Mucosa of gallbladder (tissue), 1 donor: ENCODE data around the gene TOGARAM2. TPM values are rescaled to one million over a fixed set of nuclear protein-coding genes. Genes with fewer than 3 reads are reported as not detected.

Experiments
- DNase-seq: peaks from one replicate; pipeline ENCODE4 v3.0.0-alpha.2; 2020; ENCODE audit warnings: low spot score
- total RNA-seq: library from RNA; stranded (reverse); gene quantifications from one replicate; pipeline ENCODE4 v1.2.1, GENCODE V29; 2021
- donor health status: DM: no; HTN: no; CAD: no.

TOGARAM2 gene
- total RNA-seq, 1 donor from 2014 or later: 3.5 TPM

DNA sequence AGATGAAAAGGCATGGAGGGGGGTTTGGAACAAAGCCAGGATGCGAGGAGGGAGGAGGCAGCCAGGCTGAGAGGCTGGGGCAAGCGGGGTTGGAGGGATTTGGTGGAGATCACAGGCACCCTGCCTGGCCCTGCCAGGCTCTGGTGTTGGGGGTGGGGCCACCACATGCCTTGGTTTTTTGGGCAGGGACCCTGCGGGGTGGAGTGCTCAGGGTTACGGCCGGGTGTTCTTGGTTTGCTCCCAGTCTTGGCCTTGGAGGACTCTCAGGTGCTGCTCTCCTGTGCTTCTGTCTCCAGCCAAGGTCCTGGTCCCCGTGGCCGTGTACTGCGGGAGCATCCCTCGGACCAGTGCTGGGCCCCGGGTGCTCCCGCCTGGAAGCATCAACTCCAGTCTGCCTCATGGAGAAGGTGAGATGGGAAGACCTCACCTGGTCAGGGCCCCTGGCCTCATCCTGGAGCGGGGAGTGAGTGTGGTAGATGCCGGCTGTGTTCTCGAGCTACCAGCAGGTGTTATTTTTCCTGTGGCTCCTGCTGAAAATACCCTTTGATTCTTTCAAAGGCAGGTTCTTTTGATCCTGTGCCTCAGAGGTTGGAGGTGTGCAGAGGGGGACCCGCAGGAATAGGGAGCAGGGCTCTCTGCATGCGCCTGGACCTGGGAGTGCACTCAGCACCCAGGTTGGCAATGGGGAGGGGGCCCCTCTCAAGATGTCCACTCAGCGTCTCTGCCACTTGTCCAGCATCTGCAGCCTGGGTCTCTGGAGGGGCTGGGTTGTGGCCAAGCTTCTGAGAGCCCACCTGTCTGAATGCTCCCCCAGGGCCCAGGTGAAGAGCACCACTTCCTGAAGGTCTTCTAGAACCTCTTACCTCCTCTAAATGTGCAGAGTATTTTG is 17.0 kb downstream of the TOGARAM2 start:
- no peak for DNase-seq

DNA sequence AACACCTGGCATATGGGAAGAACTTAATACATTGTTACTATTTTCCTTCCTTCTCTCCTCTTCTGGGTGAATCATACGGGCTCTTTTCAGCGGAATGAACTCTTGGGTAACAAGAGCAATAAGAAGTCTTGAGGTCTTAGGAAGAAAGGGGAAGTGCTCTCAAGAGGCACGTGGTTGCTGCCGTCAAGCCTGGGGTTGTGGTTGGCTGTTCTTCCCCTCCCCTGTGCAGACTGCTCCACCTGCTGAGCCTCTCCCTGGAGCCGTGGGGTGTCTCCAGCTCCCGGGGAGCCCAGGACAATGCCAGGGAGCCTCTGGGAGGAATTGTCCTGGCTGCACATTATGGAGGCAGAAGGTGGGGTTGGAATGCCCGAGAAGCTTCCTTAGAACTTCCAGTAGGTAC is 19.4 kb downstream of the TOGARAM2 start:
- DNase-seq: peak; percentile 53

DNA sequence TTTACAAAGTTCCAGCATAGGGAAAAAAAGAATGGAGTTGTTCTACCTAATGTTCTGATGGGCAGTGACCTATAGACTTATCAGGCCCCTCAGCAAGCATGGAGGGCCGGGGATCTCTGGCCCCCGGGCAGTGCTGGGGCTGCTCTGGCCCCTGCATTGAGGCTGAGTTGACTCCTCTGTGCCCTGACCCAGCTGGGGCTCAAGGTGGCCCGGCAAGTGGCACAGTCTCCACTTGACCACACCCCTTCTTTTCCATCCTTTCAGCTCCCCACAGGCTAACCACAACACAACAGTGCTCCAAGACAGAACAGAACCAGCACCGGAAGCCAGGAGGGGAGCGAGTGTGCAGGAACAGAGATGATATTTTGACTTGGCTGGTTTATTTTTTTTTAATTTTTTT is 19.9 kb downstream of the TOGARAM2 start:
- no peak for DNase-seq

DNA sequence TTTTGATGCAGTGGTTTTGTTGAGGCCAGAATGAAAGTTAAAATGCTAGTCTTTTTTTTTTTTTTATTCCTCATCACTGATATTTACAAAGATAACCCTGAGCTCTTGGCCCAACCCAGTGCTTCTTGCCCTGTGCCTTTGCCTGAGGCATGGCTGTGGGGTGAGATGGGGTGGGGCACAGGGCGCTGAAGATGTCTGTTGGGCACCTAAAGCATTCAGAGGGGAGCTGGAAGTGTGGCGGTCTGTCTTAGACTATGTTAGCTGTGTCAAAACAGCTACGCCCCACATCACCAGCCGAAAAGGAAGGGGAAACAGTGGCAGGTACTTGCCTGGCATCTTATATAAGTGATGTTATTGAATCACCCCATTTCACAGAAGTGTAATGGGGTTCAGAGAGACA is 20.7 kb downstream of the TOGARAM2 start:
- DNase-seq: no peak

DNA sequence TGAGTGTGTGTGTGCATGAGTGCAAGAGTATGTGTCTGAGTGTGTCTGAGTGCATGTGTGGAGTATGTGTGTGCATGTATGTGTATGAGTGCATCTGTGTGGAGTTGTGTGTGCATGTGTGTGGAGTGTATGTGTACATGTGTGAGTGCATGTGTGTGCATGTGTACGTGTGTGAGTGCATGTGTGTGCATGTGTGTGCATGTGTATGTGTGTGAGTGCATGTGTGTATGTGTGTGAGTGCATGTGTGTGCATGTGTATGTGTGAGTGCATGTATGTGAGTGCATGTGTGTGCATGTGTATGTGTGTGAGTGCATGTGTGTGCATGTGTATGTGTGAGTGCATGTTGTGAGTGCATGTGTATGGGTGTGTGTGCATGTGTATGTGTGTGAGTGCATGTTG is 23.7 kb downstream of the TOGARAM2 start:
- no peak for DNase-seq

DNA sequence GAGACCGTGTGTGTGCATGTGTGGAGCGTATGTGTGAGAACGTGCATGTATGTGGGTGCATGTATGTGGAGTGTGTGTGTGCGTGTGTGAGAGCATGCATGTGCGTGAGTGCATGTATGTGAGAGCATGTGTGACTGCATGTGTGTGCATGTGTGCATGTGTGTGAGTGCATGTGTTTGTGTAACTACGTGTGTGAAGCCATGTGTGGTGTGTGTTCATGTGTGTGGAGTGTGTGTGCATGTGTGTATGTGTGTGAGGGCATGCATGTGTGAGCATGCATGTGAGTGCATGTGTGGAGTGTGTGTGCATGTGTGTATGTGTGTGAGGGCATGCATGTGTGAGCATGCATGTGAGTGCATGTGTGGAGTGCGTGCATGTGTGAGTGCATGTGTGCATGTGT is 24.2 kb downstream of the TOGARAM2 start:
- DNase-seq: no peak

DNA sequence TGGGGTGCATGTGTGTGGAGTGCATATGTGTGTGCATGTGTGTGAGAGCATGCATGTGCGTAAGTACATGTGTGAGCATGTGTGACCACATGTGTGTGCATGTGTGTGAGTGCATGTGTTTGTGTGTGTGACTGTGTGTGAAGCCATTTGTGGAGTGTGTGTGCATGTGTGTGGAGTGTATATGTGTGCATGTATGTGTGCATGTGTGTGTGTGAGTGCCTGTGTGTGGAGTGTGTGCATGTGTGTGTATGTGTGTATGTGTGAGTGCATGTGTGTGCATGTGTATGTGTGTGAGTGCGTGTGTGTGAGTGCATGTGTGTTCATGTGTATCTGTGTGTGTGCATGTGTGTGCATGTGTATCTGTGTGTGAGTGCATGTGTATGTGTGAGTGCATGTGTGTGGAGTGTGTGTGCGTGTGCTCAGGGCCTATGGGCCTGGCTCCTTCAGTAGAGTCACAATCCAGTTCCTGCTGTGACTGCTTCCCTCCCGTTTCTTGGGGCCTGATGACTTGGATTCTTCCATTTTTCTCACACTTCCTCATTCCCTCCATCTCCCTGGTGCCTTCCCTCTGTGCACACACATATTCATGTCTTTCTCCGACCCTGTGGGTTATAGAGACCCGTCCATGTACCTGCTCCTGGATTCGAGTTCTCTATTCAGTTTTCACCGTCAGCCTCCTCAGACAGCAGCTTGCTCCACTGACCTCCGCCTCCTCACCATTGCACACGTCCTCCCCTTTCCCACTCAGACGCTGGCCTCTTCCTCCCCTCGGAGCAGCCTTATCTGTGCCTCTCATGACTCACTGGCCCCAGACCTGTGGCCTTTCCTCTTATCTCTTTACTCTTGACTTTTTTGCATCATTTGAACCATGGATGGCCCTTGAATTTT is 25.2 kb downstream of the TOGARAM2 start:
- no peak for DNase-seq

DNA sequence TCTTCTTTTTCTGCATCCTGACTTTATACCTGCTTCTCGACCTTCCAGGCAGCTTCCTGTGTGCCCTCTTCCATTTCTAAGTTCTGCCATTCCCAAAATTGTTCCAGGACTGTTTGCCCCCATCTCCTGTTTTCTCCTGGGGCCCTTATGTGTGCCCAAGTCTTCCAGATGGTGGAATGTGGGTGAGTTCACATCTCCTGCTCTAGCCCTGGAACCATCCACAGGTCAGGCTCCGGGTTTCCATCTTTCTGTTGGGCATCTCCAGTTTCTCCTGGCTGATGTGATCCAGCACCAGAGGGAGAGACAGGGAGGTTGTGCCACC is 25.8 kb downstream of the TOGARAM2 start:
- DNase-seq: no peak

DNA sequence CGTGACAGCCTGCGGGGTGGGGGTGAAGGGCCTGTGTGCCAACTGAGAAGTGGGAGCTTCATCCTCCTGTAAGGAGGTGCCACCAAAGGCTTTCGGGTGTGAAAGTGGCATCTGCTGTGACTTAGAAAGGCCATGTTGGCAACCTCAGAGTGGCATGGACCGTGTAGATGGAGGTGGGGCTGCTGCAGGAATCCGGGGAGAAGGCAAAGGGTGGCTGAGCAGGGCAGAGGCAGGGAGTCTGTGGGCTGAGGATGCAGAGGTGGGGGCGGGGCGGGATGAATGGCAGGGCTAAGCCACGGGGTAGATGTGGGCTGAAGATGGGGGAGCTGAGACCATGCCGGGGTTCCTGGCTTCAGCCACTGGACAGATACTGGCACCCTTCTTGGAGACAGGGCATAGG is 28.2 kb downstream of the TOGARAM2 start:
- DNase-seq: no peak

DNA sequence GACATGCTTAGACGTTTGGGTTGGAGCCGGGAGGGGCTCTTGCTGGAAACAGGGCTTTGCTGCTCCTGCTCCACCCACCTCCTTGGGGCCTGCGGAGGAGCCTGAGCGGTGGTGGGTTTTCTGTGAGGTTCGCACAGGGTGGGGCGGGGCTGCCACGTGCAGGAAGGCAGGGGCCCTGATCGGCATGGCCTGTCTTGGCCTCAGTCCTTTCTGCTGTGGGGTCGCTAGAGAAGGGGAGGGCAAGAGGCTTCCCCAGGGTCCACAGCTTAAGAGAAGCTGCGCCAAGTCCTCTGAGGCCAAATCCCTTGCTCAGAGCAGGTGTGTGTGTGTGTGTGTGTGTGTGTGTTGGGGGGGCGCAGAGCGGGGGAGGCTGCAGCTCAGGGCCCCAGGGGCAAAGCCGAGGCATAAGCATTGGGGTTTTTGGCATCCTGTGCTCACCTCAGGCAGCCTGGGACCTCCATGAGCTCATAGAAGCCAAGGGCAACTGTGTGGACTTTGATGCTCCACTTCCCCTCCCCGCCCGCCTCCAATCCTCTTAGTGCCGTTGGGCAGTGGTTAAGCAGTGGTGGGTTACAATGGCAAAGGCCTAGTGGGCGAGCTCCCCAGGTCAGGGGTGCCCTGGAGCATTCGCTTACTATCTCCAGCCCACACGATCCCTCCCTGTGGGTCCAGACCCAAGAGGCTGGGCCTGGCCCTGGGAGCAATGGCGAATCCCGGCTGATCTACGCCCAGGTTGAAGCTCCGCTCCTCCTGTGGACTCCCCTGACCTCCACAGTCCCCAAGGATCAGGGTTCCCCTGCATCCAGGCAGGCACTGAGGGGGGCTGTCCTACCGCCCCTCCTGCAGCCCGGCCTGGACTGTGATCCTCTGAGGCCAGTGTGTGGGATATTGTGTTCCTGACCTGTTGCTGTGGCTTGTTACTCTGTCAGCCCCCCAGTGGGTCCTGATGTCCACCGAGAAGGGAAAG is 28.9 kb downstream of the TOGARAM2 start:
- DNase-seq: no peak

DNA sequence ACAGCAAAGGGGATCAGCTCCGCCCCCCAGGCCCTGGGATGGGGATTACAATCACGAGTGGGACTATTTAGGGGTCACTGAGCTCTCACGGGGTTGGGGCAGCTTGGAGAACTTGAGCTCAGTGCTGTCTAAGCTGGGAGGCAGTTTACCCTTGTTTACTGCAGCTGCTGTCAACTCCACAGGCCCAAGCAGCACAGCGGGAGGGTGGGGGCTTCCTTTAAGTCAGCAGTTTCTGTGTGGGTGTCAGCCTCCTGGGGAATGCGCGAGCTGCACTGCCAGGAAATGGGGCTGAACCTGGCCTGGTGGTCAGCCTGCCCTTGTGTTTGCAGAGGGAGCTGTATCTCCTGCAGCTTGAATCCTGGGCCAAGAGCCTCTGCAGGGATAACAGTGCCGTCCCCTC is 29.8 kb downstream of the TOGARAM2 start:
- peak; percentile 45 for DNase-seq

DNA sequence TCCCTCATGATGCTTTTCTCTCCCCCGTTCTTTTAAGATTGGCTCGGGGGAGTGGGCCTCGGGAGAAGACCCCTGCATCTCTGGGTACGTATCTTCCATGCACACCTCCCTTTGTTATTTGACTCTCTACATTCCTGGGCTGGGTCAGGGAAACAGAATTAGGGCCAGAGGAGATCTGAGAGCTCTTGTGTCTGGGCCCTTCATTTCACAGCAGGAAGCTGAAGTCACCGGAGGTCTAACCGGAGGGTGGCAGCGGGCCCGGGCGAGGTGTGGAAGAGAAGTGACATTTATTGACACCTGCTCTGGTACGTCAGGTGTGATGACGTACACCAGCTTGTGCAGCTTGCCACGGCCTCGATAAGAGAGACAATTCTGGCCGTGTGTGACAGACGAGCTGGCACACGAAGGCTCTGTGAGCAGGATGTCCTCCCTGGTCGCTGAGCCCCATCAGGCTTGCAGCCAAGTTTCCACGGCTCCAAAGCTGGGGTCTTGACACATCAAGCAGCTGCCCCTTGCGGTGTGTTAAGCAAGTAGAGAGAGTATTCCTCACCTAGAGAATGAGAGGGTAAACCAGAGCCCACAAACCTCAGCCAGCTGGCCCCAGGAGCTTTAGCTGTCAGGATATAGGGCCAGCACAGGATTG is 30.4 kb downstream of the TOGARAM2 start:
- DNase-seq: peak; percentile 83

DNA sequence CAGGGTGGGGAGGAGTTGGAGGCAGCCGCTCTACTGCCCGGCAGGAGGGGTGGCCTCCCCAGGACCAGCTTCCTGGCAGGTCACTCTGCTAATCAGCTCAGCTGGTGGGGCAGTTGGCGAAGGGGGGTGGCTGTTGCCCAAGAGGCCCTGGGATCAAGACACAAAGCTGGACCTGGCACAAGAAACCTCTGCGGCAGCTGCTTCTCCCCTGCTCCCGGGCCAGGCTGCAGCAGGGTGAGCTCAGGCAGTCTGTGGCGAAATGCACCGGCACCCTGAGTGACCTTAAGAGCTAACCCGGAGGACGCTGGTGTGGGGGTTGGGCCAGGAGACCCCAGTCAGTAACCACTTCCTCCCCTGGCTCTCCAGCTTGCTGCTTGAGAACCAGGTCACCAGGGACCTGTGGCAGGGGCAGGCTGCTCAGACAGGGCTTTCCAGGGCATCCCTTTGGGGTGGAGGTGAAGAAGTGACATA is 31.1 kb downstream of the TOGARAM2 start:
- no peak for DNase-seq

DNA sequence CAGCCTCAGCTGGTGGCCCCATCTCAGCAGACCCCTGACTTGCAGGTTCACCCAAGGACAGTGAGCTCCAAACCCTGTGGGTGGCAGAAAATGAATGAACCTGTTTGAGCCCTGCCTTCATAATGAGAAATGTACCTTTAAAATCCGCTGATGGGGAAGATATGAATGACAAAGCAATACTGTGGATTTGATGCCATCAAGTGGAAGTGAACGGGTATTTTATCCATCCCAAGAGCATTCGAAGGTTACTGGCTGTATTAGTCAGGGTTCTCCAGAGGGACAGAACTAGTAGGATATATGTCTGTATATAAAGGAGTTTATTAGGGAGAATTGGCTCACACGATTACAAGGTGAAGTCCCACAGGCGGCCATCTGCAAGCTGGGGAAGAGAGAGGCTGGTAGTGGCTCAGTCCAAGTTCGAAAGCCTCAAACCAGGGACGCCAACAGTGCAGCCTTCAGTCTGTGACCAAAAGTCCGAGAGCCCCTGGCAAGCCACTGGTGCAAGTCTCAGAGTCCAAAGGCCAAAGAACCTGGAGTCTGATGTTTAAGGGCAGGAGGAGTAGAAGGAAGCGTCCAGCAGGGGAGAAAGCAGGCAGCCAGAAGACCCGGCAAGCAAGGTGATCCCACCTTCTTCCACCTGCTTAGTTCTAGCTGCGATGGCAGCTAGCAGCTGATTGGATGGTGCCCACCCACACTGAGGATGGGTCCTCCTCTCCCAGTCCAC is 32.1 kb downstream of the TOGARAM2 start:
- no peak for DNase-seq

DNA sequence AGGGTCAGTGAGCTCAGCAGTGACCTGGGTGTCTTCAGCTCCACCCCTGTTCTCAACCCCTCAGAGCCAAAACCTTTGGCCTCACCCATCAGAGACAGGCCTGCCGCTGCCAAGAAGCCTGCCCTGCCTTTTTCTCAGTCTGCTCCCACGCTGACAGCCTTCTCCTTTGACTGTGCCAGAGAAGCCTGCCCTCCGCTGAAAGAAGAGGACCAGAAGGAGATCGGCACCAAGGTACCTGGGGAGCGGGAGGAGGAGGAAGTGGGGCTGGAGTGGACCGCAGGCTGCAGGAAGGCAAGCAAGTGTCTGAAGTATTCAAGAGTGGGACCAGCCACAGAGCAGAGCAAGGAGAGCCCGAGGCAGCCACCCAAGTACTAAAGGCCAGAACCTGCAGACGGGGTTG is 33.2 kb downstream of the TOGARAM2 start:
- no peak for DNase-seq

DNA sequence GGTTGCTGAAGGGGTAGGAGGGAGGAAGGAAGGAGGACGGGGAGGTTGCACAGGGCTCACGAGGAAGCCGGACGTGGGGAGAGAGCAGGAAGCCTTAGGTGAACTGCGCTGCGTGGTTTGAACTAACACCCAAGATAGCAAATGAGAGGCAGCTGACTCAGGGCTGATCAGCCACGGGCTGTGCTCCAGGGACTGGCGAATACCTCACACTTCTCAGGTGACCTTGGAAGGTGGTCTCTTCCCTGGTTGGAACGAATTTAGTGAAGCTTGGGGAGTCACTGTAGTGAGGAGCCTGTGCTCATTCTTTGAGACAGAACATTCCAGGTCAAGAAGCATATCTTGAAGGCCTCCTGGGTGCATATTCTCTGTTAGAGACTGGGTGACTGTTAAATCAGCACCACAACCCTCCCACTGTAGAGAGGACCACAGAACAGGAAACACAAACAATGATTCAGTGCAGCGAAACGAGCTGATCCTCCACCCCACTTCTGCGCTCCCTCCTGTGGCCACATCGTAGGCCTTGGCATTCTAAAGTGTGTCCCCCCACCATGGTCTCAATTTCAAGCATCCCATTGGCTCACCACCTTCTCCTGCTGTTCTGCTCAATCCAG is 33.8 kb downstream of the TOGARAM2 start:
- no peak for DNase-seq

DNA sequence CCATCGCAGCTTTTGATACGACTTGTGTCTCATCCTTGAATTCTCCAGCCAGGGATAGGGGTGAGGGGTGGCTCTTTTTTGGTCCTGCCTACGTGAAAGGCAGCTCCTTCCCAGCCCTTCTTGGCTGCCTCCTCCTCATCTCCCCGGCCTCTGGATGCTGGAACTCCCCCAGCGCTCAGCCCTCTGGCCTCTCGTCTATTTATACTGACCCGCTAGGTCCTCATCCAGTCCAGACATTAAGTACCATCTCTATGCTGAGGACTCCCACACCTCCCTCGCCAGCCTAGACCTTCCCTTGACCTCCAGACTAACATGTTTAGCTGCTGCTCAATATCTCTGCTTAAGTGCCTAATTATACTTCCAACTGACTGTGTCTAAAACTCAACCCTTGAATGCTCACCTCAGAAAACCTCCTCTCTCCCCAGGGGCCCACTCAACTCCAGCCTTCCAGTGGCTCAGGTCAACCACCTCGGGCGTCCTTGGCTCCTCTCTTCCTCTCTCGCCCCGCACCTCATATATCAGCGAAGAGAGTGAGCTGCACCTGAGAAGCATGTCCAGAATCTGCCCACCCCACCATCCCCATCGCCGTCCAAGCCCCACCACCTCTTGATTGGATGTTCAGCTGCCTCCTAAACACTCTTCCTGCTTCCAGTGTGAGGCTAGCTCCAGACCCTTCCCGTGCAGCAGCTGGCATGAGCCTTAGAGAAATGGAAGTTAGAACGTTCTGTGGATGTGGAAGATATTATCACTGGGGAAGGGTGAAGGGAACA is 34.8 kb downstream of the TOGARAM2 start:
- no peak for DNase-seq

DNA sequence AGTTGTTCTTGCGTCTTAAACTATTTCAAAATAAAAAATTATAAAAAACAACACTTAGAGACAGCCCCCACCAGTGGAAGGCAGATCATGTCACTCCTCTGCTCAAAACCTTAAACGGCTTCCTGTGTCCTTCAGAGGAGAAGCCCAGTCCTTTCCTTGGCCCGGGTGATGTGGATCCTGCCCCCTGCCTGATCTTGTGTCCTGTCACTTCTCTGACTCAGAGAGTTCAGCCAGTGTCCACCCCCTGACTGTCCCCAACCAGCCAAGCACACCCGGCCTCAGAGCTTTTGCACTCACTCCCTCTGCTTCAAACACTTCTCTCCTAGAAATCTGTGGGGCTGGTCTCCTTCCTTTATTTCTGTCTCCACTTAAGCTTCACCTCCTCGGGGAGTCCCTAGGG is 35.4 kb downstream of the TOGARAM2 start:
- DNase-seq: no peak

DNA sequence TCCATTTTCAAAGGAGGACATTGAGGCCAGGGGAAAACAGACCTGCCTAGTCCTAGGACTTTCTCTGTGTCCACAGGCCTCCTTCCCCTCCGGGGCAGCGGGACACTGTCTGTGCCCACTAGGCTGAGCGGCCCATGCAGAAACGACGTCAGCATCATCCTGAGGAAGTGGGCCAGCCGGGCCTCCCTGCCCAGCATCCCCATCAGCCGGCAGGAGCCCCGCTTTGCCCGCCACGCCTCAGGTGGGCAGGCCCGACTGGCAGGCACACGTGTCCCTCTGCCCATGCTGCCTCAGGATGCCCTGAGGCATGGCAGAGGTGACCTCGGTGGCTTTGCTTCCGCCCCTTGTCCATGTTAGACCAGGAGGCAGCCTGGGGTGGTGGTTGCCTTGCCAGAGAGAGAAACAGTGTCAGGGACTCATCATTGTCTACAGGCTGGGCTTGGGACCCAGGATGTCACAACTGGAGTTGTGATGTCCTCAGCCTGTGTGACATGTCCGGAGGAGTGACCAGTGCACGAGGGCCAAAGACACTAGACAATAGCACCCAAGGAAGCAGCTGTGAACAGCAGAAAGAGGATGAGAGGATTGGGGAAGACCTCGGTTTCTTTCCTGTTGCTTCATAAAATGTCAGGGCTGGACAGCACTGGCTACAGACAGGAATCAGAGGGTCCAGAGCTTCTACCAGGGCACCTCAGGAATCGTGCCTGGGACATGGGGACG is 36.8 kb downstream of the TOGARAM2 start:
- no peak for DNase-seq
